NCI-H2107 (cell line): Measurements from ENCODE around the gene NETO2.
"Not testable (repeated sequence)": the region's sequence is repeated elsewhere in the genome, so short reads cannot be mapped to it uniquely, and the experiment has no call there.

Source experiments
- DNase-seq: peaks from one replicate; lab custom pipeline; 2025; lab: John Stamatoyannopoulos, UW

NETO2 gene

GRCh38 chr16:47065766-47066688 is 77.7 kb downstream of the NETO2 start:
- no peak for DNase-seq

GRCh38 chr16:47064775-47065174 is 79.0 kb downstream of the NETO2 start:
- no peak for DNase-seq

- DNase-seq = no peak
Observed at GRCh38 chr16:47063011-47063724, 80.6 kb downstream of the NETO2 start.

GRCh38 chr16:47061204-47061603 is 82.5 kb downstream of the NETO2 start:
- DNase-seq = no peak

- no peak for DNase-seq
Observed at GRCh38 chr16:47060596-47060995, 83.1 kb downstream of the NETO2 start.

- no peak for DNase-seq
Observed at GRCh38 chr16:47059991-47060390, 83.8 kb downstream of the NETO2 start.

GRCh38 chr16:47059130-47059529 is 84.6 kb downstream of the NETO2 start:
- not testable (repeated sequence) for DNase-seq

GRCh38 chr16:47058295-47059086 is 85.3 kb downstream of the NETO2 start:
- DNase-seq = no peak

GRCh38 chr16:47057630-47057993 is 86.1 kb downstream of the NETO2 start:
- no peak for DNase-seq

GRCh38 chr16:47056688-47057629 is 86.8 kb downstream of the NETO2 start:
- DNase-seq = no peak

GRCh38 chr16:47056061-47056460 is 87.7 kb downstream of the NETO2 start:
- DNase-seq = not testable (repeated sequence)

- DNase-seq = no peak
Observed at GRCh38 chr16:47055136-47055885, 88.4 kb downstream of the NETO2 start.

- no peak for DNase-seq
Observed at GRCh38 chr16:47054306-47054705, 89.4 kb downstream of the NETO2 start.

GRCh38 chr16:47053895-47054294 is 89.8 kb downstream of the NETO2 start:
- no peak for DNase-seq

GRCh38 chr16:47052666-47053640 is 90.8 kb downstream of the NETO2 start:
- DNase-seq = no peak

- no peak for DNase-seq
Observed at GRCh38 chr16:47051031-47051430, 92.7 kb downstream of the NETO2 start.

- no peak for DNase-seq
Observed at GRCh38 chr16:47049901-47050583, 93.7 kb downstream of the NETO2 start.

- DNase-seq = no peak
Observed at GRCh38 chr16:47047524-47048203, 96.1 kb downstream of the NETO2 start.
